ENCODE data around the gene GSTM2.
"Not testable (repeated sequence)": the region's sequence is repeated elsewhere in the genome, so short reads cannot be mapped to it uniquely, and the experiment has no call there.

GSTM2 gene

GRCh38 chr1:109689844-109690405 lies 22.1 kb downstream of the GSTM2 start:
- Histone ChIP-seq H3K9me3 (ENCODE audit: control insufficient read depth, insufficient read depth, low read depth, low read length) (no peaks in the 10 kb centered on the region), H3K4me3 (ENCODE audit: low read depth, low read length) (no peak overlapping the region), H3K36me3 (ENCODE audit: control insufficient read depth in 2 of 2, insufficient read depth in 1 of 2, low read length in 2 of 2) (no peaks in the 10 kb centered on the region), H3K27ac (ENCODE audit: extremely low read depth, low read depth, low read length) (no peak overlapping the region), H3K4me1 (ENCODE audit: control insufficient read depth, insufficient read depth, low read length) (no peaks in the 10 kb centered on the region)
- TF ChIP-seq ZNF777 (tag by site-specific recombination; IDR thresholded peaks at IDR 0.05; ENCODE audit: borderline replicate concordance) (no peak), ZNF548 (tag by site-specific recombination; IDR thresholded peaks at IDR 0.05) (no peak), ZNF488 (tag by site-specific recombination; IDR thresholded peaks at IDR 0.05) (no peak), BCL11A (tag by site-specific recombination; IDR thresholded peaks at IDR 0.05; ENCODE audit: low read depth) (no peak), YY1 (tag by site-specific recombination; IDR thresholded peaks at IDR 0.05) (no peak), ZNF518A (tag by site-specific recombination; conservative IDR thresholded peaks at IDR 0.05; ENCODE audit: low read depth) (no peak), ZNF433 (tag by site-specific recombination; IDR thresholded peaks at IDR 0.05; ENCODE audit: low read depth) (no peak)
- POLR2A ChIA-PET = no interaction called here
- CTCF ChIA-PET = no interaction called here

GRCh38 chr1:109691759-109692158 lies 23.9 kb downstream of the GSTM2 start:
- H3K4me3 ChIP-seq (ENCODE audit: low read depth, low read length) = no peak overlapping the region
- CTCF ChIA-PET = no interaction called here
- no peak overlapping the region for H3K27ac ChIP-seq (ENCODE audit: extremely low read depth, low read depth, low read length)
- TF ChIP-seq ZXDB (tag by site-specific recombination; IDR thresholded peaks at IDR 0.05) (no peak), ZNF624 (tag by site-specific recombination; IDR thresholded peaks at IDR 0.05) (no peak), ZNF664 (tag by site-specific recombination; IDR thresholded peaks at IDR 0.05) (no peak), ZNF792 (tag by site-specific recombination; IDR thresholded peaks at IDR 0.05) (no peak), ZNF561 (tag by site-specific recombination; IDR thresholded peaks at IDR 0.05; ENCODE audit: borderline replicate concordance) (no peak), HIC1 (tag by site-specific recombination; IDR thresholded peaks at IDR 0.05) (no peak), MZF1 (tag by site-specific recombination; IDR thresholded peaks at IDR 0.05; ENCODE audit: borderline replicate concordance) (no peak), ZBTB20 (tag by site-specific recombination; IDR thresholded peaks at IDR 0.05) (no peak), KLF7 (tag by site-specific recombination; IDR thresholded peaks at IDR 0.05; ENCODE audit: borderline replicate concordance) (no peak), OVOL3 (tag by site-specific recombination; IDR thresholded peaks at IDR 0.05) (no peak), ZNF335 (tag by site-specific recombination; conservative IDR thresholded peaks at IDR 0.05) (no peak), IKZF3 (tag by site-specific recombination; IDR thresholded peaks at IDR 0.05) (no peak), ZNF530 (tag by site-specific recombination; IDR thresholded peaks at IDR 0.05; ENCODE audit: low read depth) (no peak), PRDM4 (tag by site-specific recombination; IDR thresholded peaks at IDR 0.05) (no peak), ZNF580 (tag by site-specific recombination; IDR thresholded peaks at IDR 0.05) (no peak)
- no peaks in the 10 kb centered on the region for H3K9me3 ChIP-seq (ENCODE audit: control insufficient read depth, insufficient read depth, low read depth, low read length)
- no peaks in the 10 kb centered on the region for H3K4me1 ChIP-seq (ENCODE audit: control insufficient read depth, insufficient read depth, low read length)
- POLR2A ChIA-PET = no interaction called here
- no peaks in the 10 kb centered on the region for H3K36me3 ChIP-seq (ENCODE audit: control insufficient read depth in 2 of 2, insufficient read depth in 1 of 2, low read length in 2 of 2)

GRCh38 chr1:109694400-109694799 lies 26.5 kb downstream of the GSTM2 start:
- H3K9me3 ChIP-seq (ENCODE audit: control insufficient read depth, insufficient read depth, low read depth, low read length); H3K4me3 ChIP-seq (ENCODE audit: low read depth, low read length); CTCF ChIA-PET; H3K36me3 ChIP-seq (ENCODE audit: control insufficient read depth in 2 of 2, insufficient read depth in 1 of 2, low read length in 2 of 2); POLR2A ChIA-PET; H3K4me1 ChIP-seq (ENCODE audit: control insufficient read depth, insufficient read depth, low read length); H3K27ac ChIP-seq (ENCODE audit: extremely low read depth, low read depth, low read length): not testable (repeated sequence)

Data from HEK293 (cell line).